ENCODE data around the gene ZNF768. TPM values are rescaled to one million over a fixed set of nuclear protein-coding genes. Genes with fewer than 3 reads are reported as not detected.

Gene ZNF768
- total RNA-seq, 1 experiment from 2014 or later: 68.3 TPM

DNA sequence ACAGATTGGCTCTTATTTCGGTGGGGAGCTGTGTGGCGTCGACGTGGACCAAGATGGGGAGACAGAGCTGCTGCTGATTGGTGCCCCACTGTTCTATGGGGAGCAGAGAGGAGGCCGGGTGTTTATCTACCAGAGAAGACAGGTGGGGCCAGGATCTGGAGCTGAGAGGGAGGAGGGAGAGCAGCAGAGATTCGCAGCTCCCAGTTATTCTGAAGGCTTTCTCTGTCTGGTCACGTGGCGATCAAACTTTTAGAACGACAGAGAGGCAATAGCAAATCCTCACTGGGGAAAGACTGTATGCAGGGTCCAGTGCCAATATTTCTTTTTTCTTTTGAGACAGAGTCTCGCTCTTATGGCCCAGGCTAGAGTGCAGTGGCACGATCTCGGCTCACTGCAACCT is 31.7 kb downstream of the ZNF768 start:
- H3K27ac ChIP-seq (ENCODE audit: low read length): no peak overlapping the region
- H3K36me3 ChIP-seq (ENCODE audit: control insufficient read depth, insufficient read depth, low read length): no peaks in the 10 kb centered on the region
- ChIA-PET CTCF (no interaction called here), POLR2A (interaction anchor here (0.6 kb wide), 1 partner anchor 63 kb away, joined by 6 read pairs; no protein-coding TSS in a partner anchor)
- ATAC-seq (peak; percentile 20; the same call in 1 of the 2 replicates), DNase-seq (ENCODE audit: low read depth, low spot score) (no peak)
- in situ Hi-C loops (cut with HindIII; ENCODE audit: low pct_unique_long_range_greater_than_20kb, low sequenced_read_pairs): no loop called here
- no peaks in the 10 kb centered on the region for H3K9me3 ChIP-seq (ENCODE audit: control insufficient read depth, insufficient read depth, low read depth, low read length)
- TF ChIP-seq, protein P1, sequence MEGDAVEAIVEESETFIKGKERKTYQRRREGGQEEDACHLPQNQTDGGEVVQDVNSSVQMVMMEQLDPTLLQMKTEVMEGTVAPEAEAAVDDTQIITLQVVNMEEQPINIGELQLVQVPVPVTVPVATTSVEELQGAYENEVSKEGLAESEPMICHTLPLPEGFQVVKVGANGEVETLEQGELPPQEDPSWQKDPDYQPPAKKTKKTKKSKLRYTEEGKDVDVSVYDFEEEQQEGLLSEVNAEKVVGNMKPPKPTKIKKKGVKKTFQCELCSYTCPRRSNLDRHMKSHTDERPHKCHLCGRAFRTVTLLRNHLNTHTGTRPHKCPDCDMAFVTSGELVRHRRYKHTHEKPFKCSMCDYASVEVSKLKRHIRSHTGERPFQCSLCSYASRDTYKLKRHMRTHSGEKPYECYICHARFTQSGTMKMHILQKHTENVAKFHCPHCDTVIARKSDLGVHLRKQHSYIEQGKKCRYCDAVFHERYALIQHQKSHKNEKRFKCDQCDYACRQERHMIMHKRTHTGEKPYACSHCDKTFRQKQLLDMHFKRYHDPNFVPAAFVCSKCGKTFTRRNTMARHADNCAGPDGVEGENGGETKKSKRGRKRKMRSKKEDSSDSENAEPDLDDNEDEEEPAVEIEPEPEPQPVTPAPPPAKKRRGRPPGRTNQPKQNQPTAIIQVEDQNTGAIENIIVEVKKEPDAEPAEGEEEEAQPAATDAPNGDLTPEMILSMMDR (IDR thresholded peaks at IDR 0.05): no peak
- TF ChIP-seq, protein P2, sequence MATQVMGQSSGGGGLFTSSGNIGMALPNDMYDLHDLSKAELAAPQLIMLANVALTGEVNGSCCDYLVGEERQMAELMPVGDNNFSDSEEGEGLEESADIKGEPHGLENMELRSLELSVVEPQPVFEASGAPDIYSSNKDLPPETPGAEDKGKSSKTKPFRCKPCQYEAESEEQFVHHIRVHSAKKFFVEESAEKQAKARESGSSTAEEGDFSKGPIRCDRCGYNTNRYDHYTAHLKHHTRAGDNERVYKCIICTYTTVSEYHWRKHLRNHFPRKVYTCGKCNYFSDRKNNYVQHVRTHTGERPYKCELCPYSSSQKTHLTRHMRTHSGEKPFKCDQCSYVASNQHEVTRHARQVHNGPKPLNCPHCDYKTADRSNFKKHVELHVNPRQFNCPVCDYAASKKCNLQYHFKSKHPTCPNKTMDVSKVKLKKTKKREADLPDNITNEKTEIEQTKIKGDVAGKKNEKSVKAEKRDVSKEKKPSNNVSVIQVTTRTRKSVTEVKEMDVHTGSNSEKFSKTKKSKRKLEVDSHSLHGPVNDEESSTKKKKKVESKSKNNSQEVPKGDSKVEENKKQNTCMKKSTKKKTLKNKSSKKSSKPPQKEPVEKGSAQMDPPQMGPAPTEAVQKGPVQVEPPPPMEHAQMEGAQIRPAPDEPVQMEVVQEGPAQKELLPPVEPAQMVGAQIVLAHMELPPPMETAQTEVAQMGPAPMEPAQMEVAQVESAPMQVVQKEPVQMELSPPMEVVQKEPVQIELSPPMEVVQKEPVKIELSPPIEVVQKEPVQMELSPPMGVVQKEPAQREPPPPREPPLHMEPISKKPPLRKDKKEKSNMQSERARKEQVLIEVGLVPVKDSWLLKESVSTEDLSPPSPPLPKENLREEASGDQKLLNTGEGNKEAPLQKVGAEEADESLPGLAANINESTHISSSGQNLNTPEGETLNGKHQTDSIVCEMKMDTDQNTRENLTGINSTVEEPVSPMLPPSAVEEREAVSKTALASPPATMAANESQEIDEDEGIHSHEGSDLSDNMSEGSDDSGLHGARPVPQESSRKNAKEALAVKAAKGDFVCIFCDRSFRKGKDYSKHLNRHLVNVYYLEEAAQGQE (IDR thresholded peaks at IDR 0.05; ENCODE audit: insufficient read depth in 1 of 2, low read depth in 2 of 2, low read length in 1 of 2): no peak
- TF ChIP-seq SIN3A (IDR thresholded peaks at IDR 0.05; ENCODE audit: borderline replicate concordance, insufficient read depth, low read depth, low read length) (no peak), TCF7L2 (IDR thresholded peaks at IDR 0.05; ENCODE audit: low read depth, low read length) (no peak), POLR2AphosphoS5 (IDR thresholded peaks at IDR 0.05; ENCODE audit: low read depth, low read length) (no peak)
- H3K4me3 ChIP-seq (ENCODE audit: low read depth in 2 of 2, low read length in 2 of 2): no peak overlapping the region
- BruUV-seq (replicated peaks): no TSS peak
- intact Hi-C loops (cut with micrococcal nuclease; ENCODE audit: unreplicated experiment): no loop called here
- H3K27me3 ChIP-seq (ENCODE audit: control insufficient read depth, insufficient read depth, low read length): no peaks in the 10 kb centered on the region
- 0 out of 2 replicates have a peak, but pooled peaks cover 3% of the 10 kb centered on the region for H3K4me1 ChIP-seq (ENCODE audit: control insufficient read depth, insufficient read depth, low read length)

GRCh38 chr16:30493941-30494488 is 32.4 kb downstream of the ZNF768 start:
- Histone ChIP-seq H3K27ac (ENCODE audit: low read length) (no peak overlapping the region), H3K4me3 (ENCODE audit: low read depth in 2 of 2, low read length in 2 of 2) (no peak overlapping the region), H3K36me3 (ENCODE audit: control insufficient read depth, insufficient read depth, low read length) (no peaks in the 10 kb centered on the region), H3K27me3 (ENCODE audit: control insufficient read depth, insufficient read depth, low read length) (no peaks in the 10 kb centered on the region), H3K4me1 (ENCODE audit: control insufficient read depth, insufficient read depth, low read length) (0 out of 2 replicates have a peak, but pooled peaks cover 3% of the 10 kb centered on the region), H3K9me3 (ENCODE audit: control insufficient read depth, insufficient read depth, low read depth, low read length) (no peaks in the 10 kb centered on the region)
- peak; percentile 41; the same call in 1 of the 2 replicates for ATAC-seq
- BruUV-seq (replicated peaks): no TSS peak
- intact Hi-C loops (cut with micrococcal nuclease; ENCODE audit: unreplicated experiment) (no loop called here), in situ Hi-C loops (cut with HindIII; ENCODE audit: low pct_unique_long_range_greater_than_20kb, low sequenced_read_pairs) (no loop called here)
- ChIA-PET POLR2A (interaction anchor here (0.6 kb wide), 1 partner anchor 63 kb away, joined by 6 read pairs; no protein-coding TSS in a partner anchor), CTCF (no interaction called here)
- no peak for DNase-seq (ENCODE audit: low read depth, low spot score)
- TF ChIP-seq SIN3A (IDR thresholded peaks at IDR 0.05; ENCODE audit: borderline replicate concordance, insufficient read depth, low read depth, low read length): no peak
- TF ChIP-seq, protein P2 (IDR thresholded peaks at IDR 0.05; ENCODE audit: insufficient read depth in 1 of 2, low read depth in 2 of 2, low read length in 1 of 2): no peak
- TF ChIP-seq POLR2AphosphoS5 (IDR thresholded peaks at IDR 0.05; ENCODE audit: low read depth, low read length): no peak
- TF ChIP-seq, protein P1 (IDR thresholded peaks at IDR 0.05): no peak
- no peak for TF ChIP-seq TCF7L2 (IDR thresholded peaks at IDR 0.05; ENCODE audit: low read depth, low read length)
